Natural killer cell (primary cell): ENCODE results near the gene ARL15. TPM values are rescaled to one million over a fixed set of nuclear protein-coding genes. Genes with fewer than 3 reads are reported as not detected.

Experiments
- ATAC-seq, 3 donors: fragments of 150-1000 bp in 2 of 3; fragments of 200-7000 bp in 1 of 3; cut with Tn5 transposase; 1 replicate in 1 of 3; 2 replicates in 2 of 3; pipeline ENCODE4 v1.10.0; 2021; ENCODE audit warnings: mild to moderate bottlenecking in 2 of 3, moderate library complexity in 2 of 3
- DNase-seq, 2 donors: peaks; one replicate each; pipeline versions ENCODE4 v3.0.0 to v3.0.0-alpha.2; 2013 to 2021; ENCODE audit warnings: mixed read lengths in 1 of 2
- H3K27ac ChIP-seq: one replicate; pipeline ENCODE4 v1.5.1; 2013; ENCODE audit warnings: mild to moderate bottlenecking, low read length
- H3K27me3 ChIP-seq: one replicate; pipeline ENCODE4 v1.6.1; 2013; ENCODE audit warnings: low read length; ENCODE audit not compliant: control insufficient read depth, insufficient read depth
- H3K36me3 ChIP-seq: one replicate; pipeline ENCODE4 v1.6.1; 2013; ENCODE audit warnings: low read length; ENCODE audit not compliant: control insufficient read depth, insufficient read depth
- H3K4me1 ChIP-seq: one replicate; pipeline ENCODE4 v1.6.1; 2013; ENCODE audit warnings: low read length; ENCODE audit not compliant: control insufficient read depth, insufficient read depth
- H3K4me3 ChIP-seq: one replicate; pipeline ENCODE4 v1.5.1; 2013; ENCODE audit warnings: low read length
- H3K9me3 ChIP-seq: one replicate; pipeline ENCODE4 v1.6.1; 2013; ENCODE audit warnings: low read length; ENCODE audit not compliant: control insufficient read depth, insufficient read depth
- H3K27ac Mint-ChIP-seq, 2 donors: one replicate each; pipeline ENCODE4 v1.8.0; 2022; ENCODE audit warnings: mild to moderate bottlenecking in 2 of 2, mixed read lengths in 2 of 2, moderate library complexity in 1 of 2
- H3K27me3 Mint-ChIP-seq, 2 donors: one replicate each; pipeline ENCODE4 v1.8.0; 2022; ENCODE audit warnings: low read depth in 2 of 2, mixed read lengths in 2 of 2
- H3K36me3 Mint-ChIP-seq: one replicate; pipeline ENCODE4 v1.8.0; 2022; ENCODE audit warnings: mixed read lengths
- H3K4me1 Mint-ChIP-seq, 2 donors: one replicate each; pipeline ENCODE4 v1.8.0; 2022; ENCODE audit warnings: mixed read lengths in 2 of 2
- H3K4me3 Mint-ChIP-seq: one replicate; pipeline ENCODE4 v1.8.0; 2022; ENCODE audit warnings: mild to moderate bottlenecking, moderate library complexity, mixed read lengths
- H3K9me3 Mint-ChIP-seq, 2 donors: one replicate each; pipeline ENCODE4 v1.8.0; 2022; ENCODE audit warnings: mixed read lengths in 2 of 2
- CTCF ChIP-seq: fragments of 200-600 bp; IDR thresholded peaks from one replicate; pipeline ENCODE4 v1.8.0; 2022; ENCODE audit warnings: antibody characterized with exemption
- WGBS: methylation state at CpG from one replicate; pipeline ENCODE4 v1.1.7; 2013; ENCODE audit warnings: missing lambda C conversion rate; ENCODE audit not compliant: insufficient coverage; 5-methylcytosine and 5-hydroxymethylcytosine counted together
- intact Hi-C: fragments of 100-400 bp; cut with micrococcal nuclease; formaldehyde crosslinking; loops from one replicate; pipeline ENCODE4 v1.14.2; 2022
- total RNA-seq, 4 donors: library from RNA; stranded (reverse); fragments of 120-200 nt in 1 of 4; gene quantifications; one replicate each; pipeline versions ENCODE4 v1.2.3 to v1.2.4, GENCODE V29; 2013 to 2022

ARL15 gene
- total RNA-seq, 3 donors from 2014 or later (not counting 1 experiment from before 2014, with no cell fraction given): 28.9 to 35.1 (median 33.1) TPM

GRCh38 chr5:54173251-54173650 is 137.1 kb downstream of the ARL15 start:
- Mint-ChIP-seq H3K27me3 (no peaks in the 10 kb centered on the region), H3K36me3 (no peaks in the 10 kb centered on the region), H3K27ac (peak overlapping the region in 1 of 2 donors; percentile 6), H3K4me3 (no peak overlapping the region), H3K4me1 (peaks cover 47 to 64% of the 10 kb centered on the region in 2 donors), H3K9me3 (no peaks in the 10 kb centered on the region)
- Histone ChIP-seq H3K4me1 (no peaks in the 10 kb centered on the region), H3K36me3 (peaks cover 2% of the 10 kb centered on the region), H3K27ac (no peak overlapping the region), H3K27me3 (no peaks in the 10 kb centered on the region), H3K4me3 (no peak overlapping the region), H3K9me3 (no peaks in the 10 kb centered on the region)
- ATAC-seq (no peak), DNase-seq (no peak)
- WGBS: 97% methylated on average over 2 of the region's 2 CpGs
- intact Hi-C loops: no loop called here
- TF ChIP-seq CTCF: no peak

GRCh38 chr5:54171645-54172384 is 138.6 kb downstream of the ARL15 start:
- no peak overlapping the region for H3K27ac ChIP-seq

GRCh38 chr5:54165687-54166086 is 144.7 kb downstream of the ARL15 start:
- no peak overlapping the region for H3K4me3 Mint-ChIP-seq
- H3K36me3 Mint-ChIP-seq: no peaks in the 10 kb centered on the region

More at GRCh38 chr5:54171645-54172384, 138.6 kb downstream of the ARL15 start:
- H3K27me3 ChIP-seq: no peaks in the 10 kb centered on the region
- Mint-ChIP-seq H3K4me1 (peaks cover 35 to 58% of the 10 kb centered on the region in 2 donors), H3K4me3 (no peak overlapping the region), H3K27me3 (no peaks in the 10 kb centered on the region), H3K27ac (no peak overlapping the region), H3K36me3 (no peaks in the 10 kb centered on the region), H3K9me3 (no peaks in the 10 kb centered on the region)
- TF ChIP-seq CTCF: no peak
- H3K9me3 ChIP-seq: no peaks in the 10 kb centered on the region
- DNase-seq (no peak), ATAC-seq (no peak)
- H3K4me3 ChIP-seq: no peak overlapping the region
- no peaks in the 10 kb centered on the region for H3K4me1 ChIP-seq
- intact Hi-C loops: no loop called here
- 89% methylated on average over 6 of the region's 6 CpGs for WGBS
- peaks cover 2% of the 10 kb centered on the region for H3K36me3 ChIP-seq

More at GRCh38 chr5:54165687-54166086, 144.7 kb downstream of the ARL15 start:
- no peak overlapping the region for H3K27ac ChIP-seq
- H3K4me1 ChIP-seq: no peaks in the 10 kb centered on the region
- H3K4me3 ChIP-seq: no peak overlapping the region
- Mint-ChIP-seq H3K4me1 (peaks cover 8 to 29% of the 10 kb centered on the region in 2 donors), H3K27me3 (no peaks in the 10 kb centered on the region), H3K27ac (no peak overlapping the region), H3K9me3 (peaks cover 0 to 2% of the 10 kb centered on the region in 2 donors)
- H3K9me3 ChIP-seq: no peaks in the 10 kb centered on the region
- H3K36me3 ChIP-seq: peaks cover 2% of the 10 kb centered on the region
- no peak for ATAC-seq
- TF ChIP-seq CTCF: no peak
- no peaks in the 10 kb centered on the region for H3K27me3 ChIP-seq
- no peak for DNase-seq
- intact Hi-C loops: no loop called here
- 74% methylated on average over 2 of the region's 2 CpGs for WGBS
